HEK293T (cell line): ENCODE measurements around the gene NDUFB3.
"Not testable (repeated sequence)": the region's sequence is repeated elsewhere in the genome, so short reads cannot be mapped to it uniquely, and the experiment has no call there.

ENCODE experiments used
- CTCF ChIA-PET: fragments of 350-600 bp; formaldehyde crosslinking; extraction: SDS; loops from one replicate; lab custom pipeline; 2021; ENCODE audit warnings: antibody characterized with exemption, inconsistent platforms; lab: Yijun Ruan, JAX
- POLR2A ChIA-PET: fragments of 350-600 bp; formaldehyde crosslinking; extraction: SDS; loops from one replicate; lab custom pipeline; 2020; ENCODE audit warnings: antibody characterized with exemption, inconsistent platforms; lab: Yijun Ruan, JAX
- DNase-seq: peaks from one replicate; pipeline ENCODE4 v3.0.0; 2012; ENCODE audit warnings: mixed read lengths; ENCODE audit errors: extremely low spot score
- ARNT ChIP-seq: fragments of 450-650 bp; IDR thresholded peaks from 2 replicates; pipeline ENCODE4 v1.6.1; 2017; ENCODE audit warnings: mild to moderate bottlenecking
- BHLHE40 ChIP-seq: fragments of 450-650 bp; IDR thresholded peaks from 2 replicates; pipeline ENCODE4 v1.6.1; 2016; ENCODE audit warnings: mild to moderate bottlenecking, moderate library complexity, borderline replicate concordance
- CTBP1 ChIP-seq: fragments of 450-650 bp; IDR thresholded peaks from 2 replicates; pipeline ENCODE4 v1.6.1; 2016; ENCODE audit warnings: borderline replicate concordance
- ELF4 ChIP-seq: fragments of 450-650 bp; IDR thresholded peaks from 2 replicates; pipeline ENCODE4 v1.6.1; 2017; ENCODE audit warnings: antibody characterized with exemption
- FOXA1 ChIP-seq: fragments of 450-650 bp; IDR thresholded peaks from 2 replicates; pipeline ENCODE4 v1.6.1; 2016; ENCODE audit warnings: mild to moderate bottlenecking
- FOXK2 ChIP-seq: fragments of 450-650 bp; IDR thresholded peaks from 2 replicates; pipeline ENCODE4 v1.6.1; 2016; ENCODE audit warnings: mild to moderate bottlenecking
- FOXM1 ChIP-seq: fragments of 450-650 bp; IDR thresholded peaks from 2 replicates; pipeline ENCODE4 v1.6.1; 2017; ENCODE audit warnings: mild to moderate bottlenecking, borderline replicate concordance
- HDGF ChIP-seq: fragments of 450-650 bp; IDR thresholded peaks from 2 replicates; pipeline ENCODE4 v1.6.1; 2017; ENCODE audit warnings: antibody characterized with exemption, borderline replicate concordance
- L3MBTL2 ChIP-seq: fragments of 450-650 bp; conservative IDR thresholded peaks from 2 replicates; pipeline ENCODE4 v1.6.1; 2016; ENCODE audit warnings: mild to moderate bottlenecking
- LEF1 ChIP-seq: fragments of 450-650 bp; IDR thresholded peaks from 2 replicates; pipeline ENCODE4 v1.6.1; 2017; ENCODE audit warnings: mild to moderate bottlenecking, borderline replicate concordance
- NFRKB ChIP-seq: fragments of 450-650 bp; IDR thresholded peaks from 2 replicates; pipeline ENCODE4 v1.6.1; 2016; ENCODE audit warnings: mild to moderate bottlenecking, moderate library complexity
- PKNOX1 ChIP-seq: fragments of 450-650 bp; IDR thresholded peaks from 2 replicates; pipeline ENCODE4 v1.6.1; 2016
- SP1 ChIP-seq: fragments of 450-650 bp; IDR thresholded peaks from 2 replicates; pipeline ENCODE4 v1.6.1; 2017
- SUZ12 ChIP-seq: fragments of 450-650 bp; IDR thresholded peaks from 2 replicates; pipeline ENCODE4 v1.6.1; 2016; ENCODE audit warnings: mild to moderate bottlenecking
- TARDBP ChIP-seq: fragments of 450-650 bp; IDR thresholded peaks from 2 replicates; pipeline ENCODE4 v1.6.1; 2016
- ZNF384 ChIP-seq: fragments of 450-650 bp; IDR thresholded peaks from 2 replicates; pipeline ENCODE4 v1.6.1; 2016

The NDUFB3 gene

GRCh38 chr2:201071479-201072200, at the start of gene NDUFB3, which contains the start of gene HYCC2:
Gene NDUFB3 (plus strand): TSS chr2:201072001. CDS start chr2:201078883, 6,882 bp downstream.
Gene HYCC2 (minus strand): TSS chr2:201071671. CDS start chr2:201024009, 47,662 bp downstream.
- CTCF ChIA-PET = interaction anchor here (1.5 kb wide), 1 partner anchor 108 kb away, joined by 4 read pairs; the partner anchor contains the start of gene ORC2
- TF ChIP-seq L3MBTL2 (peak; percentile 33; the same call in 1 of the 2 replicates), FOXK2 (peak; percentile 80), HDGF (no peak), CTBP1 (peak; percentile 95), LEF1 (no peak), NFRKB (peak; percentile 82), PKNOX1 (peak; percentile 69), SUZ12 (no peak), TARDBP (0 out of 2 replicates have a peak, but pooled peaks have one; percentile 55), BHLHE40 (no peak), FOXA1 (no peak), FOXM1 (no peak), SP1 (peak; percentile 52; the same call in 1 of the 2 replicates), ELF4 (peak; percentile 69), ARNT (no peak), ZNF384 (peak; percentile 44; the same call in 1 of the 2 replicates)
- POLR2A ChIA-PET = interaction anchor here (1.5 to 3.8 kb wide), 2 partner anchors 44 to 107 kb away, joined by 6 to 32 read pairs; partner anchors contain the start of genes CFLAR and ORC2
- DNase-seq = peak; percentile 94

GRCh38 chr2:201024518-201024917, 47.3 kb upstream of the NDUFB3 start:
- no peak for TF ChIP-seq FOXM1
- no peak for TF ChIP-seq BHLHE40
- TF ChIP-seq PKNOX1 = no peak
- no peak for TF ChIP-seq FOXK2
- TF ChIP-seq SUZ12 = no peak
- TF ChIP-seq TARDBP = no peak
- TF ChIP-seq SP1 = no peak
- TF ChIP-seq HDGF = no peak
- no peak for TF ChIP-seq FOXA1
- no peak for TF ChIP-seq ELF4
- no peak for TF ChIP-seq ARNT
- ChIA-PET POLR2A (no interaction called here), CTCF (no interaction called here)
- DNase-seq = no peak

- DNase-seq, CTCF ChIA-PET, POLR2A ChIA-PET: not testable (repeated sequence)
Observed at GRCh38 chr2:201034355-201034754, 37.4 kb upstream of the NDUFB3 start.

- DNase-seq, POLR2A ChIA-PET, CTCF ChIA-PET: not testable (repeated sequence)
Observed at GRCh38 chr2:201038361-201038760, 33.4 kb upstream of the NDUFB3 start.

GRCh38 chr2:201038855-201039254, 32.9 kb upstream of the NDUFB3 start:
- CTCF ChIA-PET = no interaction called here
- TF ChIP-seq FOXM1 (no peak), BHLHE40 (no peak), SP1 (no peak), NFRKB (no peak), LEF1 (no peak), HDGF (no peak), SUZ12 (no peak), FOXK2 (no peak), ZNF384 (no peak), PKNOX1 (no peak), L3MBTL2 (no peak), ARNT (no peak), CTBP1 (no peak), FOXA1 (no peak), ELF4 (no peak), TARDBP (no peak)
- no peak for DNase-seq
- POLR2A ChIA-PET = no interaction called here

GRCh38 chr2:201040867-201041628, 30.8 kb upstream of the NDUFB3 start:
- POLR2A ChIA-PET = interaction anchor here (1.2 kb wide), 1 partner anchor 151 kb away, joined by 3 read pairs; no protein-coding TSS in a partner anchor
- CTCF ChIA-PET = interaction anchor here (0.8 kb wide), 1 partner anchor 117 kb away, joined by 4 read pairs; no protein-coding TSS in a partner anchor

GRCh38 chr2:201042451-201042850, 29.4 kb upstream of the NDUFB3 start:
- DNase-seq, CTCF ChIA-PET, POLR2A ChIA-PET: not testable (repeated sequence)

More at GRCh38 chr2:201040867-201041628, 30.8 kb upstream of the NDUFB3 start:
- no peak for DNase-seq
- TF ChIP-seq SUZ12 = no peak
- TF ChIP-seq SP1 = no peak
- no peak for TF ChIP-seq LEF1
- no peak for TF ChIP-seq ELF4
- TF ChIP-seq CTBP1 = no peak
- TF ChIP-seq BHLHE40 = no peak
- TF ChIP-seq FOXM1 = no peak
- no peak for TF ChIP-seq FOXK2
- TF ChIP-seq TARDBP = no peak
- TF ChIP-seq ZNF384 = no peak
- TF ChIP-seq HDGF = no peak

GRCh38 chr2:201043050-201043449, 28.8 kb upstream of the NDUFB3 start:
- POLR2A ChIA-PET, CTCF ChIA-PET, DNase-seq: not testable (repeated sequence)
